ENCODE results near the gene JTB.

JTB gene

GRCh38 chr1:153978274-153978909 is 918 bp upstream of the JTB start:
- peak; percentile 38 for DNase-seq

GRCh38 chr1:153976819-153977249 is 640 bp downstream of the JTB start:
- DNase-seq, result no peak

GRCh38 chr1:153973525-153973924 is 3.9 kb downstream of the JTB start:
- DNase-seq, result no peak

GRCh38 chr1:153973071-153973470 is 4.4 kb downstream of the JTB start:
- no peak for DNase-seq

- DNase-seq, result no peak
Observed at GRCh38 chr1:153970346-153970745, 7.1 kb downstream of the JTB start.

GRCh38 chr1:153968972-153969371 is 8.5 kb downstream of the JTB start:
- no peak for DNase-seq

- no peak for DNase-seq
Observed at GRCh38 chr1:153968408-153968807, 9.1 kb downstream of the JTB start.

GRCh38 chr1:153968000-153968363 is 9.5 kb downstream of the JTB start:
- peak; percentile 59 for DNase-seq

- DNase-seq, result peak; percentile 99
Observed at GRCh38 chr1:153967107-153967999, 10.1 kb downstream of the JTB start, which contains the start of gene CREB3L4. Gene CREB3L4 (plus strand): TSS chr1:153967902. CDS start chr1:153968526, 624 bp downstream.

GRCh38 chr1:153963850-153964331 is 13.6 kb downstream of the JTB start:
- peak; percentile 57 for DNase-seq

- peak; percentile 98 for DNase-seq
Observed at GRCh38 chr1:153963030-153963849, 14.2 kb downstream of the JTB start, which contains the start of gene SLC39A1. Gene SLC39A1 (minus strand): TSS chr1:153963537. CDS start chr1:153962715, 822 bp downstream.

- peak; percentile 40 for DNase-seq
Observed at GRCh38 chr1:153962088-153963029, 15.1 kb downstream of the JTB start.

GRCh38 chr1:153961421-153961820 is 16.1 kb downstream of the JTB start:
- no peak for DNase-seq

GRCh38 chr1:153960206-153960605 is 17.3 kb downstream of the JTB start:
- DNase-seq, result no peak

- peak; percentile 33 for DNase-seq
Observed at GRCh38 chr1:153959454-153959853, 18.0 kb downstream of the JTB start.

- DNase-seq, result no peak
Observed at GRCh38 chr1:153958961-153959260, 18.6 kb downstream of the JTB start.

- DNase-seq, result peak; percentile 100
Observed at GRCh38 chr1:153958111-153958960, 19.1 kb downstream of the JTB start, which contains the start of gene CRTC2. Gene CRTC2 (minus strand): TSS chr1:153958612. CDS start chr1:153958497, 115 bp downstream.

GRCh38 chr1:153957744-153958110 is 19.7 kb downstream of the JTB start:
- no peak for DNase-seq

- DNase-seq, result no peak
Observed at GRCh38 chr1:153956997-153957715, 20.3 kb downstream of the JTB start.

GRCh38 chr1:153954826-153955225 is 22.6 kb downstream of the JTB start:
- DNase-seq, result no peak
